Activated CD4-positive, alpha-beta T cell treated with anti-CD3 and anti-CD28 coated beads for 1 hour (primary cell): ENCODE measurements around the gene FAM184B.

ENCODE experiments used
- DNase-seq: peaks from one replicate; pipeline ENCODE4 v3.0.0-alpha.2; 2020

FAM184B gene

DNA sequence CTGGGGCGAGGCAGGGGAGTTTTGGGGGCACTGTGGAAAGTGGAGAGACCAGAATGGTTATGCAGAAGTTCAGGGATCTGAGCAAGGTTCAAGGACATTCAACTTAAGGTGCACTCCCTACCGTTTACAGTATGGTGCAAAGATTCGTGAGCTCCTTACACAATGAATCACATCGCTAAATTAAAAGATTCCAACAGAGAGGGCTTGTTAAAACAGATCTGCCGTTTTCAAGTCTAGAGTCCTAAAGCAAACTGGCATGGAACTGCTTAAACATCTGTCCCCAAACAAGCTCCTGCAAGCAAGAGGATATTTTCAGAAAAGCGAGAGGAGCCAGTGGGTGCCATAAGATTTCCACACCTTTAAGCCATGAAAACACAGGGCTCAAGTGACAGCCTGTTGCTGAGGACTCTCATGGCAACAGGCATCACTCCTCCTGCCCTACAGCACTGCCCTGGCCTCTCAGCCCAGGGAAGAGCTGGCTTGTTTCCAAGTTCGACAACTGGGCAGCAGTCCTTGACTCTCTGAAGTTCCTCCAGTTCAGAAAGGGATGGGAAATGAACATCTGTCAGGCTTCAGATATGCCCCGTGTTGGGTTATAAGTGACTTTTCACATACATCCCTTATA is 10.0 kb downstream of the FAM184B start:
- no peak for DNase-seq

DNA sequence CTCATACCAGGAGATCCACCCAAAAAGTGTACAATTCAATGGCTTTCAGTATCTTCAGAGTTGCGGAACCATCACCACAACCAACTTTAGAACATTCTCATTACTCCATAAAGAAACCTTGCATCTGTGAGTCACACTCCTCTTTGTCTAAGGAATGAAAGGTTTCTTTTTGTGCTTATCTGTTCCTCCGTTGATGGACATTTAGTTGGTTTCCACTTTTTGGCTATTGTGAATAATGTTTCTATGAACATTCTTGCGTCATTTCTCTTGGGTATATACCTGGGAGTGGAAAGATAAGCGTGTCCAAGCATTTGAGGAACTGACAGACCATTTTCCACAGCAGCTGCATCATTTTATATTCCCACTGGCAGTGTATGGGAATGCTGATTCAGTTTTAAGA is 10.6 kb downstream of the FAM184B start:
- DNase-seq, result no peak

GRCh38 chr4:17769406-17770174 is 11.8 kb downstream of the FAM184B start:
- no peak for DNase-seq

DNA sequence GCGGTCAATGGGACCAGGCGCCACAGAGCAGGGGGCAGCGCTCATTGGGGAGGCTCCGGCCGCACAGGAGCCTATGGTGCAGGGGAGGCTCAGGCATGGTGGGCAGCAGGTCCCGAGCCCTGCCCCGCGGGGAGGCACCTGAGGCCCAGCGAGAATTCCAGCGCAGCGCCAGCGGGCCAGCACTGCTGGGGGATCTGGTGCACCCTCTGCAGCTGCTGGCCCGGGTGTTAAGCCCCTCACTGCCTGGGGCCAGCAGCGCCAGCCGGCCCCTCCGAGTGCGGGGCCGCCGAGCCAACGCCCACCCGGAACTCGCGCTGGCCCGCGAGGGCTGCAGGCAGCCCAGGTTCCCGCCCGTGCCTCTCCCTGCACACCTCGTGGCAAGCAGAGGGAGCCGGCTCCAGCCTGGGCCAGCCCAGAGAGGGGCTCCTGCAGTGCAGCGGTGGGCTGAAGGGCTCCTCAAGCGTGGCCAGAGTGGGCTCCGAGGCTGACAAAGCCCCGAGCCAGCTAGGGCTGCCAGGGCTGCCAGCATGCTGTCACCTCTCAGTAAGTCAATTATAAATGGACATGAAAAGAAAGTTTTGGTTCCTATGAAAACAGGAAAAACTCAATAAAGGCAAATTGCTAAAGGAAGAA is 14.5 kb downstream of the FAM184B start:
- DNase-seq, result no peak

GRCh38 chr4:17765514-17766286 is 15.7 kb downstream of the FAM184B start:
- DNase-seq, result no peak

- no peak for DNase-seq
Measured at GRCh38 chr4:17763931-17764330, 17.5 kb downstream of the FAM184B start.

DNA sequence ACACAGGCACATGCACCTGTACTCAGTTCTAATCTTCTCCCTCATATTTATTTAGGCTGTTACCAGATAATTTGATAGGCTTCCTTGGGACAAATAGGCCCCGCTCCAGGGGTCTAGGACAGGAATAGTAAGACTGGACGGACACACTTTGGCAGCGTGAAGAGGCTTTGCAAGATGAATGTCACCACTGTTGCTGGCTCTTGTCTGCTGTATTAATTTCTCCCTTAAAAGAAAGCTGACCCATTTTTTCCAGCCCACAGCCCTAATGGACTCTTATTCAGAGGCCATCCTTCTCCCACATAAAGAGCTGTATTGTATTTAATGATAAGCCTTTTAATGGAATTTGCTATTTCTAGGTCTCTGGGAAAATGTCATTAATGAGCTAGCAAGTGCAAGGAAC is 18.0 kb downstream of the FAM184B start:
- no peak for DNase-seq

GRCh38 chr4:17762726-17763125 is 18.7 kb downstream of the FAM184B start:
- no peak for DNase-seq

- no peak for DNase-seq
Measured at GRCh38 chr4:17761062-17761461, 20.4 kb downstream of the FAM184B start.

DNA sequence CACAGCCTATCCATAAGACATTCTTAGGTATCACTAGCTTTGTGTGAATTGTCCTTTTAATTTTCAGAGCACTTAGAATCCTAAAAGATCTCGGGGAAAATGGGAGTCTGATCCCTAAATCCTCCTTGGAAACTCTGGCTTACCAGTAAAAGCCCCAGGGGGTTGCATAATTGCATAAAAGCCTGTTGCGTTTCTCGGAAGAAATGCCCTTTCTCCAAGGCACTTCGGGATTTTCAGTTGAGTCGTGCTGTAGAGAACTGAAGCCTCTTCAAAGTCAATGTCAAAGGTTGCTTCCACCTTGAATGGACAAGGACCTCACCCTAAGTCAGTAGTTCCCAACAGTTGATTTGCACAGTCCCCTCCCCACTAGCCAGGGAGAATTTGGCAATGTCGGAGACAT is 20.8 kb downstream of the FAM184B start:
- DNase-seq, result no peak

- DNase-seq, result no peak
Measured at GRCh38 chr4:17758485-17758884, 22.9 kb downstream of the FAM184B start.

- no peak for DNase-seq
Measured at GRCh38 chr4:17757621-17758020, 23.8 kb downstream of the FAM184B start.

- no peak for DNase-seq
Measured at GRCh38 chr4:17753646-17754045, 27.8 kb downstream of the FAM184B start.

DNA sequence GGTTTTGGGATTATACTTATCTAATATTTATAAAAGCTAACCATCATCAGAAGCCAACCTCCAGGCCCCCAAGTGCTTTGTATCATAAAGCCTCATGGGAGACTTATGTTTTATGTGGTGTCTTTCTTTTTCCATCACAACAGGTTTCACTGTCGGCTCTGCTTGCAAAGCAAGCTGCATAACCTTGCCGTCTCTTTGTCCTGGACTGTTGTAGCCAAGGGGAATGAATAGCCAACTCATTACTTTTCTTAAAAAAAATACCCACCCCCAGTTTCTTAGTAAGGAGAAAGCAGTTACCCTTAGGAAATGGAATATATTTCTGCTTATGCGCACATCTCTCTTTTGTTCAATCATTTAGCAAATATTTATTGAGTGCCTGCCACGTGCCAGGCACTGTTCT is 40.7 kb downstream of the FAM184B start:
- DNase-seq, result no peak

DNA sequence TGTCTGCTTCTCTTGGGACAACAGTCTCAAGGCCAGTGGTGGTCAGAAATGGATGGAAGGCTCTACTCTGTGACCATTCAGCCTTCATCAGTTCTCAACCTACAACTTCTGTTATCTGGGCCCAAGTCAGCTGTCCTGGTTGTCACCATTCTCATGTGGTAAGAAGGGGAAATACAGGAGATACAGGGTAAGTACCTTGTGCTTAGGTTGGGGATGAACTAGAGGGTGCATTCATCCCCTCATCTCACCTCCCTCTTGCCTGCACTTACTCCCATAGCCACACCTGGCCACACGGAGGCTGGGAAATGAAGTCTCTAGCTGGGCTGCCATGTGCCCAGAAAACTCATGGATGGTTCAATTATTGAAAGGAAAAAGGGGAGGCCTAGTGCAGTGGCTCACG is 44.9 kb downstream of the FAM184B start:
- DNase-seq, result no peak

- no peak for DNase-seq
Measured at GRCh38 chr4:17726911-17727310, 54.5 kb downstream of the FAM184B start.

- DNase-seq, result no peak
Measured at GRCh38 chr4:17723648-17724047, 57.8 kb downstream of the FAM184B start.

DNA sequence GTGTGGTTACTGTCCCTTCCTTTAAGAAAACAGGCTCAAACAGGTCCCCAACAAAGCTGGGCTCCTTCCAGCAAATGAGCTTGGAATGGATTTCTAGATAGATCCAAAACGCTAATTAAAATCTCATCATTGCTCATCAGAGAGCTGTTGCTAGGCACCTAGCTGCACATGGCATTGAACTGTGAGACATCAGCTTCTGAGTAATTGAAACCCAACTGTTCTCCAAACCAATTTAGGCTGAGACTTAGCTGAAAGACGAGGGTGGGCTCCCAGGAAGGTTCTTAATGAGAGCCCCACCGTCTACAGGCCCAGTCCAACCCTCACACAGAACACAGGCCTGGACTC is 59.1 kb downstream of the FAM184B start:
- DNase-seq, result no peak

DNA sequence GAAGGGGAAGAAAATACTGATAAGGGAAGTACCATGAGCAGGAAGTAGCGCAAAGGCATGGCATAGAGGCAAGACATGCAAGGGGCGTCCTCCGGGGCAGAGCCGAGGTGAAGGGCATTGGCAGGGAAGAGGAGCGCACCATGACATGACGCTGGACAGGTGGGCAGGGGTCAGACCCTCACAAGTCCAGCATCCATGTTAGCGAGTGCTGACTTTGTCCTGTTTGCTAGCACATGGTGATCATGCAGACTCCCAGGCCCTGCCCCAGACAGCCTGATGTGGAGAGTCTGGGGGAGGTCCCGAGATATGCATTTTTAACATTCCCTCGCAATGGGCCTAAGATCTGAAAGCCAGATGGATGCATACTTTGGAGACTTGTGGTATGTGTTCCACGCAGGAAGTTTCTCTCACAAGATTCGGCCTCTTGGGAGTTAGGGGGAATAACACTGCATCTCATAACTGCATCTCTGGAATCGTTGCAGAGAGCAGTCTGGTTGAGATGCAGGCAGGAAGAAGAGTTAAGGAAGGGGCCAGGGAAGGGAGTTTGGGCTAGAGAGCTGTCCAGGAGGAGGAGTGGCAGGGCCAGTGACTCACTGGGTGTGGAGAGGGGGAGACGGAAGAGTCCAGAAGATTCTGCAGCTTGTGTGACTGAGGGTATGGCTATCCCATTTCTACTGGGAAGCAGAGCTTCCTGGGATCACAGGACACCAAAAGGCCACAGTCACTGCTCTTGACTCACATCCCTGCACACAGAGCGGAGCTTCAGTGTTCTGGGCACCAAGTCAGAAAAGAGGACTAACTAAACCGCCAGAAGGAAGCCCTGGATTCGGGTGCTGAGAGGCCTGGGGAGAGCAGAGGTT is 59.7 kb downstream of the FAM184B start:
- no peak for DNase-seq

DNA sequence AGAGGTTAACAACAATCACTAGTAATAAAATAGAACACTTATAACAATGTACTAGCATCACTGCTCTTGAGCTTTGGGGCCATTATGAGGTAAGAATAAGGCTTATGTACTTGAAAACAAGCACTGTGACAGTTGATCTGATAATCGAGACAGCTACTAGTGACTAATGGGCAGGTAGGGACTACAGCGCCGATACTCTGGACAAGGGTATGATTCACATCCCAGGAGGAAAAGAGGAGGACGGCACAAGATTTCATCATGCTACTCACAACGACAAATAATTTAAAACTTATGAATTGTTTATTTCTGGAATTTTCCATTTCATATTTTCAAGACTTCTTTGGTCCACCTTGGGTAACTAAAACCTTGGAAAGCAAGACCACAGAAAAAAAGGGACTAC is 62.3 kb downstream of the FAM184B start:
- DNase-seq, result no peak

GRCh38 chr4:17718471-17718870 is 63.0 kb downstream of the FAM184B start:
- DNase-seq, result no peak

DNA sequence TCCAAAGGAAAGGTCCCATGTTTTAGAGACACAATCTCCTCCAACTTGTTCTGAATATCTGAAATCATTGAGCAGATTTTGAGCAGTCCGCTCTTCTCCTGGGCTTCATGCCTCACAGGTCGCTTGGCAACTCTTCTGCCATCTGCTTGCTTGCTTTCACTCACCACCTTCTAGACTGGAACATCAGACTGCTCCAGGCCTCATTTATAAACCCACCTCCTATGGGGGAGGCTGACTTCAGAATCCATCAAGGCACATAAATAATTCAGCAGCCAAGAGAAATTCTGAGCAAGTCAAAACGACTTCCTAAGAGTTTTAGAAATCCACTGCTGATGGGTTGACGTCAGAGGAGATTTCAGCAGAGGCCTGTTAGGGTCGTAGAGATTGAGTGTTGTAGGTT is 64.1 kb downstream of the FAM184B start:
- DNase-seq, result no peak

- no peak for DNase-seq
Measured at GRCh38 chr4:17715511-17715910, 65.9 kb downstream of the FAM184B start.
